Activated T-cell treated with anti-CD3 and anti-CD28 coated beads for 4 hours (primary cell): ENCODE measurements around the gene CAMKMT.

Experiments
- DNase-seq: peaks from one replicate; pipeline ENCODE4 v3.0.0-alpha.2; 2020

CAMKMT gene

GRCh38 chr2:44519026-44519425 lies 157.3 kb downstream of the CAMKMT start:
- DNase-seq, result no peak

- DNase-seq, result no peak
Observed at GRCh38 chr2:44522846-44523245, 161.1 kb downstream of the CAMKMT start.

GRCh38 chr2:44524347-44524926 lies 162.7 kb downstream of the CAMKMT start:
- no peak for DNase-seq

GRCh38 chr2:44526352-44526751 lies 164.6 kb downstream of the CAMKMT start:
- DNase-seq, result no peak

GRCh38 chr2:44528595-44528994 lies 166.8 kb downstream of the CAMKMT start:
- no peak for DNase-seq

GRCh38 chr2:44529448-44529847 lies 167.7 kb downstream of the CAMKMT start:
- DNase-seq, result no peak

- DNase-seq, result no peak
Observed at GRCh38 chr2:44531289-44531688, 169.5 kb downstream of the CAMKMT start.

GRCh38 chr2:44532031-44532430 lies 170.3 kb downstream of the CAMKMT start:
- DNase-seq, result no peak

- DNase-seq, result no peak
Observed at GRCh38 chr2:44533508-44533907, 171.8 kb downstream of the CAMKMT start.

- no peak for DNase-seq
Observed at GRCh38 chr2:44535376-44535775, 173.6 kb downstream of the CAMKMT start.

GRCh38 chr2:44537264-44537663 lies 175.5 kb downstream of the CAMKMT start:
- no peak for DNase-seq

- no peak for DNase-seq
Observed at GRCh38 chr2:44542520-44542919, 180.8 kb downstream of the CAMKMT start.

GRCh38 chr2:44543773-44544725 lies 182.3 kb downstream of the CAMKMT start:
- no peak for DNase-seq

GRCh38 chr2:44545005-44545404 lies 183.3 kb downstream of the CAMKMT start:
- no peak for DNase-seq

- DNase-seq, result no peak
Observed at GRCh38 chr2:44546459-44547127, 184.8 kb downstream of the CAMKMT start.

- DNase-seq, result no peak
Observed at GRCh38 chr2:44547718-44548117, 186.0 kb downstream of the CAMKMT start.

- DNase-seq, result no peak
Observed at GRCh38 chr2:44548221-44549098, 186.7 kb downstream of the CAMKMT start.

GRCh38 chr2:44549099-44549471 lies 187.3 kb downstream of the CAMKMT start:
- no peak for DNase-seq

GRCh38 chr2:44549856-44550255 lies 188.1 kb downstream of the CAMKMT start:
- DNase-seq, result no peak

- DNase-seq, result no peak
Observed at GRCh38 chr2:44550561-44550960, 188.8 kb downstream of the CAMKMT start.

GRCh38 chr2:44551497-44551896 lies 189.8 kb downstream of the CAMKMT start:
- DNase-seq, result no peak

GRCh38 chr2:44553456-44553855 lies 191.7 kb downstream of the CAMKMT start:
- no peak for DNase-seq

GRCh38 chr2:44555700-44556099 lies 194.0 kb downstream of the CAMKMT start:
- DNase-seq, result no peak
